OCI-LY7 (cell line): Measurements from ENCODE around the gene IRF1. TPM values are rescaled to one million over a fixed set of nuclear protein-coding genes. Genes with fewer than 3 reads are reported as not detected.
A peak's percentile ranks its signal among the peaks of the same experiment; 100 is the strongest.

Experiments
- BruUV-seq: library from RNA; stranded (reverse); fragments of 400-500 nt; replicated peaks from 2 replicates; lab custom pipeline; 2021; lab: Mats Ljungman, UMichigan
- CTCF ChIA-PET: fragments of 300-600 bp; sonication (Branson Sonifier 250); formaldehyde crosslinking; loops from one replicate; lab custom pipeline; 2022; ENCODE audit warnings: antibody characterized with exemption; ENCODE audit not compliant: unreplicated experiment; lab: Charles Lee
- POLR2A ChIA-PET: fragments of 300-600 bp; sonication (Branson Sonifier 250); formaldehyde crosslinking; loops from one replicate; lab custom pipeline; 2022; ENCODE audit warnings: antibody characterized with exemption; lab: Charles Lee
- DNase-seq: peaks from one replicate; pipeline ENCODE4 v3.0.0-alpha.2; 2015; ENCODE audit warnings: low spot score
- H2AFZ ChIP-seq: fragments of 200-600 bp; sonication (generic), shearing (Covaris generic); 2 replicates; pipeline ENCODE4 v1.6.1; 2014; ENCODE audit warnings: mild to moderate bottlenecking, antibody characterized with exemption, low read length, moderate library complexity
- H3K27ac ChIP-seq: fragments of 200-600 bp; sonication (generic); 2 replicates; pipeline ENCODE4 v1.5.1; 2014; ENCODE audit warnings: mixed run types, low read depth, mild to moderate bottlenecking, moderate library complexity, low read length, inconsistent platforms; ENCODE audit not compliant: poor library complexity, severe bottlenecking
- H3K36me3 ChIP-seq: fragments of 200-600 bp; sonication (generic); 2 replicates; pipeline ENCODE4 v1.6.1; 2014; ENCODE audit warnings: mild to moderate bottlenecking, antibody characterized with exemption, low read length, moderate library complexity, mixed read lengths; ENCODE audit not compliant: insufficient read depth
- H3K4me1 ChIP-seq: fragments of 200-600 bp; sonication (generic); 2 replicates; pipeline ENCODE4 v1.5.1; 2014; ENCODE audit warnings: mild to moderate bottlenecking, low read length; ENCODE audit not compliant: insufficient read depth, poor library complexity, severe bottlenecking
- H3K4me2 ChIP-seq: fragments of 200-600 bp; sonication (generic); 2 replicates; pipeline ENCODE4 v1.6.1; 2014; ENCODE audit warnings: mild to moderate bottlenecking, low read length
- H3K4me3 ChIP-seq: fragments of 200-600 bp; sonication (generic); 2 replicates; pipeline ENCODE4 v1.5.1; 2014; ENCODE audit warnings: mild to moderate bottlenecking, low read depth, low read length; ENCODE audit not compliant: poor library complexity, severe bottlenecking
- H3K79me2 ChIP-seq: fragments of 200-600 bp; sonication (generic); 2 replicates; pipeline ENCODE4 v1.6.1; 2016; ENCODE audit warnings: low read depth, mild to moderate bottlenecking, low read length, moderate library complexity, mixed read lengths; ENCODE audit not compliant: insufficient read depth
- H3K9me2 ChIP-seq: fragments of 200-600 bp; sonication (generic); 2 replicates; pipeline ENCODE4 v1.6.1; 2016; ENCODE audit warnings: mild to moderate bottlenecking, low read length, mixed read lengths; ENCODE audit not compliant: insufficient read depth
- H3K9me3 ChIP-seq: fragments of 200-600 bp; sonication (generic); 2 replicates; pipeline ENCODE4 v1.6.1; 2014; ENCODE audit warnings: mild to moderate bottlenecking, mixed run types, low read length, mixed read lengths
- H4K20me1 ChIP-seq: fragments of 200-600 bp; sonication (generic); 2 replicates; pipeline ENCODE4 v1.6.1; 2014; ENCODE audit warnings: mild to moderate bottlenecking, antibody characterized with exemption, low read length, moderate library complexity, mixed read lengths; ENCODE audit not compliant: insufficient read depth
- EZH2phosphoT487 ChIP-seq: fragments of 200-600 bp; sonication (generic); IDR thresholded peaks from 2 replicates; pipeline ENCODE4 v1.6.1; 2018; ENCODE audit warnings: low read depth, borderline replicate concordance, mild to moderate bottlenecking, mixed run types, antibody characterized with exemption, low read length, moderate library complexity, mixed read lengths
- intact Hi-C: fragments of 100-400 bp; cut with micrococcal nuclease; formaldehyde crosslinking; loops from one replicate; pipeline ENCODE4 v1.10.0; 2022; ENCODE audit not compliant: unreplicated experiment
- total RNA-seq, 2 experiments: library from RNA; depleted of rRNA in 1 of 2; stranded (reverse); fragments of >200 nt in 1 of 2; shearing (Covaris generic) in 1 of 2; gene quantifications; 2 replicates each; pipeline ENCODE4 v1.2.3, GENCODE V29; 2014 to 2022
- TF ChIP-seq, protein P1 (sequence below): fragments of 200-600 bp; sonication (generic); conservative IDR thresholded peaks from 2 replicates; pipeline ENCODE4 v1.5.1; 2014; ENCODE audit warnings: mild to moderate bottlenecking, antibody characterized with exemption, low read length, moderate library complexity, mixed read lengths

The IRF1 gene
- total RNA-seq, 2 experiments from 2014 or later, result 24.8 to 39.4 TPM

GRCh38 chr5:132466433-132467286, 23.9 kb downstream of the IRF1 start:
- DNase-seq, result peak; percentile 84
- Histone ChIP-seq H2AFZ (no peak overlapping the region), H4K20me1 (no peaks in the 10 kb centered on the region), H3K9me2 (no peaks in the 10 kb centered on the region), H3K79me2 (no peaks in the 10 kb centered on the region), H3K4me2 (peak overlapping the region; percentile 84), H3K4me3 (peak overlapping the region; percentile 48), H3K9me3 (no peaks in the 10 kb centered on the region), H3K4me1 (peaks cover 68% of the 10 kb centered on the region), H3K36me3 (no peaks in the 10 kb centered on the region), H3K27ac (peak overlapping the region; percentile 61)
- intact Hi-C loops, result loop anchor here (1.0 kb wide), 3 partner anchors 24 to 47 kb away; partner anchors contain the start of gene IRF1
- BruUV-seq, result no TSS peak
- TF ChIP-seq EZH2phosphoT487, result no peak
- TF ChIP-seq, protein P1, sequence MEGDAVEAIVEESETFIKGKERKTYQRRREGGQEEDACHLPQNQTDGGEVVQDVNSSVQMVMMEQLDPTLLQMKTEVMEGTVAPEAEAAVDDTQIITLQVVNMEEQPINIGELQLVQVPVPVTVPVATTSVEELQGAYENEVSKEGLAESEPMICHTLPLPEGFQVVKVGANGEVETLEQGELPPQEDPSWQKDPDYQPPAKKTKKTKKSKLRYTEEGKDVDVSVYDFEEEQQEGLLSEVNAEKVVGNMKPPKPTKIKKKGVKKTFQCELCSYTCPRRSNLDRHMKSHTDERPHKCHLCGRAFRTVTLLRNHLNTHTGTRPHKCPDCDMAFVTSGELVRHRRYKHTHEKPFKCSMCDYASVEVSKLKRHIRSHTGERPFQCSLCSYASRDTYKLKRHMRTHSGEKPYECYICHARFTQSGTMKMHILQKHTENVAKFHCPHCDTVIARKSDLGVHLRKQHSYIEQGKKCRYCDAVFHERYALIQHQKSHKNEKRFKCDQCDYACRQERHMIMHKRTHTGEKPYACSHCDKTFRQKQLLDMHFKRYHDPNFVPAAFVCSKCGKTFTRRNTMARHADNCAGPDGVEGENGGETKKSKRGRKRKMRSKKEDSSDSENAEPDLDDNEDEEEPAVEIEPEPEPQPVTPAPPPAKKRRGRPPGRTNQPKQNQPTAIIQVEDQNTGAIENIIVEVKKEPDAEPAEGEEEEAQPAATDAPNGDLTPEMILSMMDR, result no peak
- ChIA-PET CTCF (interaction anchor here (0.5 to 2.0 kb wide), 14 partner anchors 10 to 55 kb away, joined by 3 to 10 read pairs (median 4); no protein-coding TSS in a partner anchor), POLR2A (interaction anchor here (0.5 to 4.8 kb wide), 13 partner anchors 9 to 553 kb away, joined by 3 to 49 read pairs (median 7); partner anchors contain the start of gene IRF1)

DNA sequence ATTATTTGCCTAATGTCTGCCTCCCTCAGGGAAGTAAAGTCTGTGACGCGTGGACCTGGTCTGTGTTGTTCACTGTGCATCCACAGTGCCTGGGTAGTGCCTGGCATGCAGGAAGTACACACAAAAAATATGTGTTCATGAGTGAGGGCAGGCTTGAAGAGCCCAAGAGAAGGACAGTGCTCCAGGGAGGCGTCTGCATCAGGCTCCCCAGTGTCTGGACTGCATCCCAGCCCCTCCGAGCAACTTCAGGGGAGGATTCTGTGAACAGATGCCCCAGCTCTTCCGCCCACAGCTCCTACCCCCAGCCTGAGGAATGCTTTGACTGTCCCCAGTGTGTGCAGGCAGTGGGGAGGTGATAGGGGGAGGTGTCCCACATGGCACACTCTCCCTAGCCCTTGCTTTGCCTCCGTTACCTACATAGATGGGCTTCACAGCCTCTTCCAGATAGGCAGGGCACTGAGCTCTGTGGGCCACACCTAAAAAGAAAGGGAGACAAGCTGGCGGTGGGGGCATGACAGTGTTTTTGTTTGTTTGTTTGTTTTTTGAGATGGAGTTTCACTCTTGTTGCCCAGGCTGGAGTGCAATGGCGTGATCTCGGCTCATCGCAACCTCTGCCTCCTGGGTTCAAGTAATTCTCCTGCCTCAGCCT, 25.4 kb downstream of the IRF1 start:
- Histone ChIP-seq H3K9me2 (no peaks in the 10 kb centered on the region), H3K4me1 (peaks cover 79% of the 10 kb centered on the region), H3K4me3 (no peak overlapping the region), H2AFZ (no peak overlapping the region), H3K4me2 (peak overlapping the region; percentile 62), H3K9me3 (no peaks in the 10 kb centered on the region), H3K27ac (no peak overlapping the region), H3K79me2 (no peaks in the 10 kb centered on the region), H4K20me1 (no peaks in the 10 kb centered on the region), H3K36me3 (no peaks in the 10 kb centered on the region)
- POLR2A ChIA-PET, result interaction anchor here (0.6 to 4.8 kb wide), 8 partner anchors 9 to 66 kb away, joined by 3 to 49 read pairs (median 4); no protein-coding TSS in a partner anchor
- no TSS peak for BruUV-seq
- intact Hi-C loops, result no loop called here
- TF ChIP-seq, protein P1, result no peak
- no peak for TF ChIP-seq EZH2phosphoT487
- CTCF ChIA-PET, result interaction anchor here (0.6 to 1.3 kb wide), 2 partner anchors 23 to 1140 kb away, joined by 3 read pairs; no protein-coding TSS in a partner anchor
- DNase-seq, result no peak
